CD4-positive, alpha-beta T cell treated with Interleukin-4 for 4 hours (primary cell): ENCODE measurements around the gene SORCS2.
A peak's percentile ranks its signal among the peaks of the same experiment; 100 is the strongest.

ENCODE experiments used
- DNase-seq: peaks from one replicate; pipeline ENCODE4 v3.0.0-alpha.2; 2020

Gene SORCS2

DNA sequence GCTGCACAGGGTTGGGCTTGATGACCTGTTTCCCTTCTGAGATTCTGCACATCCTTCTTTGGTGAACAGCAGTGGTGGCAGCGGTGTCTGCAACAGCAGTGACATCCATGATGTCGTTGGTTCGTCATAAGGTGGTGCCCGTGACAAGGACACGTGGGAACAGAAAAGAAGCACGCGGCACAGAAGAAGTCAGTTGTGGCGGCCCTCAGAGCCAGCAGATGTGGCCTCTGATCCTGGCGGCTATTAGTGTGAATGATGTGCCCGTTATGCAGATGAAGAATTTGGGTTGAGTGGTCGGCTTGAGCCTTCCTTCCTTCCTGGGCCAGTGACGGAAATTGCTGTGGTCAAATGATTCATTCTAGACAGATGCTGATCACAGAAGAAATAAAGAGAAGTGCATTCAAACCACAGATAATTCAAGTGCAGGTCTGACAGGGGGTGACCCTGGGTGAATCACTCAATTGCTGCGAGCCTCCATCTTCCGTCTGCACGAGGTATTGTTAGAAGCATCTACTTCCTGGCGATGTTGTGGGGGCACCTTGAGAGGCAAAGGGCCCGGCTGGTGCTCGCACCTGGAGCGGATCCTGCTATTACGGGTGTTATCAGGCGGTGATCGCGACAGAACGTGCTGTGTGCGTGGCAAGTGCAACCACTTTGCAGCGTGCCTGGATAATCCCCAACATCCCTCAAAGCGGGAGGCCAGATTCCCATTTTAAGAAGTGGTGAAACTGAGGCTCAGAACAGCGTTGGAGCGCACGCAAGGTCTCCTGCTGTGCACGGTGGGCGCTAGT is 457.6 kb downstream of the SORCS2 start:
- DNase-seq: peak; percentile 72

- no peak for DNase-seq
Measured at GRCh38 chr4:7650606-7651385, 458.5 kb downstream of the SORCS2 start.

- DNase-seq: no peak
Measured at GRCh38 chr4:7651461-7651921, 459.2 kb downstream of the SORCS2 start.

- DNase-seq: no peak
Measured at GRCh38 chr4:7652006-7652405, 459.7 kb downstream of the SORCS2 start.

- DNase-seq: peak; percentile 11
Measured at GRCh38 chr4:7652451-7652881, 460.1 kb downstream of the SORCS2 start.

GRCh38 chr4:7652906-7653305 is 460.6 kb downstream of the SORCS2 start:
- no peak for DNase-seq

DNA sequence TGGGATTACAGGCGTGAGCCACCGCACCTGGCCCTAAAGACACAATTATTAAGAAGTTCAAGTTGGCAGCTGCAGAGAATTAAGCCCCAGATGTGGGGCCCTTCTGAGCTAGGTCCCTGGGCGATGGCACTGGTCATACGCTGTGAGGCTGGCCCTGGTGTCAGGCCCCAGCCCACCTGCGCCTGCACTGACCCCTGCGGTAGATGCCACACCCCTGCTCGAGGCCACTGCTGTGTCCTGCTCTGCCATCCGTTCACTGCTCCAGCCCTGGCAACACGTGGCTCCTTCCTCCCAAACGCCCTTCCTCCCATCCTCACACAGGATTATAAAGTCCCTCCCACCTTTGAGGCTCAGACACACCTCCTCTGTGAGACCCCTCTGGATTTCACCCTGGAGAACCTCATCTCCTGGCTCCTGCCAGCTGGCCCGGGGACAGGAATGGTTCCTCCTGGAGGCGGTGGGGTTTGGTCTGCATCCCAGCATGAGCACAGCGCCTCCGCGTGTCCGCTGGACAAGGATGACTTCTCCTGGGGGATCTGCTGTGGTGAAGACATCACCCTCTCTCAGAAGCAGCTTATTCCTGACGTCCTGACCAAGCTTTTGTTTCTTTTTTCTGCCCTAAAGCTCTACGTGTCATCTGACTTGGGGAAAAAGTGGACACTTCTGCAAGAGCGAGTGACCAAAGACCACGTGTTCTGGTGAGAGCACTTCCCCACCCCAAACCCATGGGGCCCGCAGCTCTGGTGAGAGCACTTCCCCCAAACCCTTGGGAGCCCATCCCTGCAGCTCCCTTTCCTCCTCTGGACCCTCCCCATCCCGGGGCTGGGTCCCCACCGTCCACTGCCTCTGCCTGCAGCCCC is 461.4 kb downstream of the SORCS2 start:
- DNase-seq: no peak

DNA sequence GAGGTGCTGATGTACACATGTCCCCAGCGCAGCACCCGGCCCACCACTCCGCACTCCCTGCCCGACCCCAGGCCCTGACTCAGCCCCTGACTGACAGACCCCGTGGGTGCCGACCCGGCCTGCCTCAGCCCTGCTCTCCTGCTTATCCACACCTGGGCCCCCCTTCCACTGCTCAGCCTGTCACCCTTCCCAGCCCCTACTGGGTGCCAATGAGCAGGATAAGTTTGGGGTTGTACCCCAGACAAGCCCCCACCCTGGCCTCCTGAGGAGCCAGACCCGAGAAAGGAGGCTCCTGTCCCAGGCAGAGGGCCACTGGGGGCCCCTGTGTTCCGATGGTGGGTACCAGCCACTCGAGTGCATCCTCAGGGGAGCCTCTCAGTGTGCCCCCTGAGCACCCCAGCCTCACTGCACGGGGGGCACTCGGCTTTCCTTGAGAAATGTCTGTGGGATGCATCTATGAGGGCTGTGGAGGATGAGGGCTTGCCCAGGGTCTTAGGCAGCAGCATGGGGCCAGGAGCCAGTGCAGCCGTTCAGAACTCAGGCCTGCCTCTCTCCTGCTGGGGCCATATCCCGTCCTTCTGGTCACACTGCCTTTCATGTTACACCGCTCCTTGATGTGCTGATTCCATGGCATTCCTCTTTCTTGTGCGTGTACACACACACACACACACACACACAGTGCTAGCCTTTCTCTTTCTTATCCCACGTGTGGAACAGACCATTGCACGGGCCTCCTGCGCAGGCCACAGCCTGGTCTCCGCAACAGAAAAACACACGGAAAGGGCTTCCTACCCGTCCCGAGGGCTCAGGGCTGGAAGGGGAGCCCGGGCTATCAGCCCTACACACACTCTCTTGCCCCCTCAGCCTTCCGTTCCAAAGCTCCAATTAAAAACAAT is 462.5 kb downstream of the SORCS2 start:
- no peak for DNase-seq

DNA sequence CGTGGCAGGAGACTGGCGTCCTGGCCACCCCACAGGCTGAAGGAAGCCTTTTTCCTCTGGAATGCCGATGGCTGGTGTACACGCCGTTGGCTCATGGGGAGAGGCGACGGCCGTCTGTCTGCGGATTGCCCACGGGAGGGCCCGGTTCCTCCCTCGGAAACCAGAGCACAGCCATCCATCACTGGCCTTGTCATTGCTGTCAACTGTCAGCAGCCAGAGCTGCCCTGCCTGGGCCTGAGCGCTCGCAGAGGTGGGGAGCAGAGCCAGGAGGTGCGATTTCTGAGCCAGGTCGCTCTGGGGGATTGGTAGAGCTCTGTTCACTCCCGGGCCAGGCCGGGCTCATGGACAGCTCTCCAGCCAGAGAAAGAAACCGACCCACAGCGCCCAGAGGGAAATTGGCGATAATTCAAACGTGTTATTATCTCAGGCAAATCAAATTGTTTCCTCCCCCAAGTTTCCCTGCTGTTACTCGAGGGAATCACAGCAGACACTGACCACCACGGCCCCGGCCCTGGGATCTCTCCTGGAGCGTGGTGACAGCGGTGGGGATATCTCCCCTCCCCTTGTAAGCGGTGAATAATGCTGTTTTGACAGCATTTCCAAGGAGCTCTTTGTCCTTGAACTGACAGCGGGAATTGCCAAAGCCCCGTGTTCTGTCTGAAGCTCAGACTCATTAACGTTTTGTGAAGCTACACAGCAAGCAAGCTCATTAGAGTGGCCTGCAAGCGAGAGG is 463.3 kb downstream of the SORCS2 start:
- no peak for DNase-seq

- DNase-seq: no peak
Measured at GRCh38 chr4:7656244-7656800, 464.0 kb downstream of the SORCS2 start.

DNA sequence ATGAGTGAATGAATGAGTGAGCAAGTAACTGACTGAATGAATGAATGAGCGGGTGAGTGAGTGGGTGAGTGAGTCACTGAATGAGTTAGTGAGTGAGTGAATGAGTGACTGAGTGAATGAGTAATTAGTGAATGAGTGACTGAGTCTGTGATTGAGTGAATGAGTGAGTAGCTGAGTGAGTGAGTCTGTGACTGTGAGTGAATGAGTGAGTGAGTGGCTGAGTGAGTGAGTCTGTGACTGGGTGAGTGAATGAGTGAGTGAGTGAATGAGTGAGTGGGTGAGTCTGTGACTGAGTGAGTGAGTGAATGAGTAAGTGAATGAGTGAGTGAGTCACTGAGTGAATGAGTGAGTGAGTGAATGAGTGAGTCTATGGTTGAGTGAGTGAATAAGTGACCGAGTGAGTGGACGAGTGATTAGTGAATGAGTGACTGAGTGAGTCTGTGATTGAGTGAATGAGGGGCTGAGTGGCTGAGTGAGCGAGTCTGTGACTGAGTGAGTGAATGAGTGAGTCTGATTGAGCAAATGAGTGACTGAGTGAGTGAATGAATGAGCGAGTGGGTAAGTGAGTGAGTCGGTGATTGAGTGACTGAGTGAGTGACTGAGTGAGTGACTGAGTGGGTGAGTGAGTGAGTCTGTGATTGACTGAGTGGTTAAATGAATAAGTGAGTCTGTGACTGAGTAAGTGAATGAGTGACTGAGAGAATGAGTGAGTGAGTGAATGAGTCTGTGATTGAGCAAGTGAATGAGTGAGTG is 465.4 kb downstream of the SORCS2 start:
- no peak for DNase-seq

DNA sequence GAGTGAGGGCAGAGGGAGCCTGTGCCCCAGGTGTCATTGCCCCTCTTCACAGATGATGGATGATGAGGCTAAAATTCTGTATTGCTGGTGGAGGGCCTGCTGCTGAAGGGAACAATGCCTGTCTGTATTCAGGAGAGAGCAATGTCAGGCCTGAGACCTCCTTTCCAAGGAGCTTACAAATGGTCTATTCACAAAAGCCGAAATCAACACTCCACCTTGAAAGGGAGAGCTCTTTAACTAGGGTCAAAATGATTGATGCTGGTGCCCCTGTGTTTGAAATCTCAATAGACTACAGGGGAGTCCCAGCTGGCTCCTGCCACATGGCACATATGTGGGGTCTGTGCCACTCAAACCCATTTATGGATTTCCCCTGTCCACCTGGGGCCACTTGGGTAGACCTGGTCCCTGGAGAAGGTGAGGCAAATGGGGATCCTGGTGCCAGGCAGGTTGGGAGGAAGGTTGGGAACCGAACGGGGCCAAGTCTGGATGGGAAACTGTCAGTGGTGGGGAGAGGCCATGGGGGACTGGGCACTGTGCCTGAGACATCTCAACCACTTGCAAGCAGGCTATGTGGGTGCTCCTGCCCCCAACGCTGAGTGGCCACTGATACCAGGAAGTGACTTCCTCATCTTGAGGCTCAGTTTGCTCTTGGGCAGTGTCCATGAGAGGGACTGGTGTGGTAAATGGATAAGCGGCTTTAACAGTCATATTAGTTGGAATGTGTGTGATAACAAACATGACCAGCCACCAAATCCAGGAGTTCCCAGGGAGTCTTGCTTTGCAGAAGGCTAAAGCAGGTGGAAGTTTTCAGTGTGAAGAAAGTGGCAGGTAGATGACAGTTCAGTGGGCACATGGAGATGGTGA is 466.2 kb downstream of the SORCS2 start:
- DNase-seq: no peak

DNA sequence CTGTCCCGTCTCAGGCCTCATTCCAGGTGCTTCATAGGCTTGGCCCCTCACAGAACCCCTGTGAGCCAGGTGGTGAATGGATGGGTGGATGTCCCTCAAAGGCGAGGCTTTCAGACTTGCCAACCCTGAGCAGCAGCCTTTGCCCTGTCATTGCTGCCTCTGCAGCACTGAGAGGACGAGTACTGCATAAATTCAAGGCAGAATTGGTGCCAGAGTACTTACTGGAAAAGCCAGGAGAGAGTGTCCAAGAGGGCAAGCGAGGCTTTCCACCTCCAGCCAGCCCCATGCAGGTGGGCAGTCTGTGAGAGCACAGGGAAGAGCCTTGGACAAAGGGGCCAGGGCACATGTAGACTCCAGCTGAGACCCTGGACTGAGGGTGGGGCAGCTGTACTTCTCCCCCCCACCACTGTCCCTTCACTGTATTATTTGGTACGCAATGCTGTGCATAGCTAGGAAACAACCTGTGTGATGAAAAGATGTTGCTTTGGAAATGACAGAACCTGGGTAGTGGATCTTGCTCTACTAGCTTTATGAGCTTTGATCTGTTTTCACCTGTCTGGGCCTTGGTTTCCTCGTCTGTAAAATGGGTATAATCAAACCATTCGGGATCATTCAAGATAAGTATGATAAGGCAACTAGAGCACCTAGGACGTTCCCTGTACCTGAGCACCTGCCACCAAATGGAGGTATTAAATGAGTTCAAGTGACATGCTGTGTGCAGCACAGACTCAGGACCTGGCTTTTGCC is 467.3 kb downstream of the SORCS2 start:
- DNase-seq: no peak

DNA sequence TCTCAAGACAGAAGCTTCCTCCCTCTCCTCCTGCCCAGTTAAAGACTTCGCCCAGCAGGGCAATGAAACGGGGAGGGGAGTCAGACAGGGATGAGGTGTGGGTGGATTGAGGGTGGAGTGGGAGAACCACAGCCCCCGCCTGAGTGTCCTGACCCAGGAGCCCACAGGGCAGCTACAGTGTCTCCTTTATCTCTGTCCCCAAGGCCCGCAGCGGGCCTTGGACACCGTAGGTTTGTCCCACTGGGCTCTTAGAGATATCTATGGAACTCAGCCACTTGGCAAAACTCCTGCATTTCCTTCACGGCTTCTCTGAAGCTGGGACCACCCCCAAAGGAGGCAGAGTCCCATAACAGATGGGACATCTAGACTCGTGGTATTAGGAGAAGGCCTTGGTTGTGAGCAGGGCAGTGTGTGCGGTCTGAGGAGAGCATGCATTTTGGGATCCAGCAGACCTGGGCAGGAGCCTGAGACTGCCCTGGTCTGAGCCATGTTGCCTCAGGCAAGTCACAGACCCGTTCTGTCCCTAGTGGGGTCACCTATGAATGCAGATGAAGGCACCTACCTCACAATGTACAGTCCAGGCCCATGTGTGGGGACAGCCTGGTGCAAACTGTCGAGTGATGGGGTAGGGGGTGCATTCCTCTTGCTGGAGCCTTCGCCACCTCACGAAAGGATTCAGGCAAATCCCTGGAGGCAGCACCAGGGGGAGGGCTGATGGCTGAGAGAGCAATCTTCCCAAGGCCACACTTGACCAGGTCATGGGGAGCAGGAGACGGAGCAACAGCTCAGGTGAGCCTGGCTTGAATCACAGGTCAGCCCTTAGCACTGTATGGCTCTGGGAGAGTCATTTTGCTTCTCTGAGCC is 468.1 kb downstream of the SORCS2 start:
- no peak for DNase-seq

DNA sequence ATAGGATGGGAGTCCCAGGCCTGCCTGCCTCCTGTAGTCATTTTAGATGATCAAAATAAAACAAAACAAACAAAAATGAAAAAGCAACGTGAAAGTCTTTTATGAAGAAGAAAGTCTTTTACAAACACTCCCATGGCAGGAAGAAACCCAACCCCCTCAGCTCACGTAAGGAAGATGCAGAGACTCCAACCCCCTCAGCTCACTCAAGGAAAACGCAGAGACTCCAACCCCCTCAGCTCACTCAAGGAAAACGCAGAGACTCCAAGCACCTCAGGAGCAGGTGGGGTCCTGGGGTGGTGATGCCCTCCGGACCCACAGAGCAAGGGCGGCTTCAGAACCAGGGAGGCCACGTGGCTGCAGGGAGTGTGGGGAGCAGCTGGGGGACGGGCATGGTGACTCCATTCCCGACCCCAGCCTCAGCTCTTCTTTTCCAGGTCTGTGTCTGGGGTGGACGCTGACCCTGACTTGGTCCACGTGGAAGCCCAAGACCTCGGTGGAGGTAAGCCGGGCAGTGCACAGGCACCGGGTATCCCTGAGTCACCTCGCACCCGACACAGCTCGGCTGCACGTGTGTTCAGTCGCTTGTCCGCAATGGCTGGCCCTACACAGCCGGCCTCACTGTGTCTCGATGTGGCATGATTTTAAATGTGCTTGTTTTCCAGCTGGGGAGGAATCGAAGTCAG is 468.9 kb downstream of the SORCS2 start:
- no peak for DNase-seq

- DNase-seq: no peak
Measured at GRCh38 chr4:7661846-7662506, 469.6 kb downstream of the SORCS2 start.
